Activated CD4-positive, alpha-beta T cell treated with anti-CD3 and anti-CD28 coated beads, Interleukin-2, amount 50 U/mL, for 4 hours (primary cell): ENCODE measurements around the gene HHIPL1.

Experiments
- DNase-seq, 2 experiments: peaks; one replicate each; pipeline ENCODE4 v3.0.0-alpha.2; 2020

The HHIPL1 gene

GRCh38 chr14:99677231-99678140 lies 32.6 kb downstream of the HHIPL1 start:
- DNase-seq = no peak

- no peak for DNase-seq
These were observed 33.3 kb downstream of the HHIPL1 start for GRCh38 chr14:99678198-99678597.

GRCh38 chr14:99679111-99679510 lies 34.2 kb downstream of the HHIPL1 start:
- no peak for DNase-seq

- DNase-seq = no peak
These were observed 34.6 kb downstream of the HHIPL1 start for GRCh38 chr14:99679543-99679942.

GRCh38 chr14:99679996-99680395 lies 35.1 kb downstream of the HHIPL1 start:
- DNase-seq = no peak

GRCh38 chr14:99681101-99681831 lies 36.3 kb downstream of the HHIPL1 start:
- no peak for DNase-seq

GRCh38 chr14:99681832-99682148 lies 36.9 kb downstream of the HHIPL1 start:
- no peak for DNase-seq

- DNase-seq = peak; percentile 75 to 78
These were observed 38.1 kb downstream of the HHIPL1 start for GRCh38 chr14:99682809-99683618.

- DNase-seq = peak; percentile 99 to 100
These were observed 38.9 kb downstream of the HHIPL1 start, which contains the start of gene CYP46A1 for GRCh38 chr14:99683619-99684409. CYP46A1 (plus strand) TSS chr14:99684298; CDS start chr14:99684418, 120 bp downstream.

DNA sequence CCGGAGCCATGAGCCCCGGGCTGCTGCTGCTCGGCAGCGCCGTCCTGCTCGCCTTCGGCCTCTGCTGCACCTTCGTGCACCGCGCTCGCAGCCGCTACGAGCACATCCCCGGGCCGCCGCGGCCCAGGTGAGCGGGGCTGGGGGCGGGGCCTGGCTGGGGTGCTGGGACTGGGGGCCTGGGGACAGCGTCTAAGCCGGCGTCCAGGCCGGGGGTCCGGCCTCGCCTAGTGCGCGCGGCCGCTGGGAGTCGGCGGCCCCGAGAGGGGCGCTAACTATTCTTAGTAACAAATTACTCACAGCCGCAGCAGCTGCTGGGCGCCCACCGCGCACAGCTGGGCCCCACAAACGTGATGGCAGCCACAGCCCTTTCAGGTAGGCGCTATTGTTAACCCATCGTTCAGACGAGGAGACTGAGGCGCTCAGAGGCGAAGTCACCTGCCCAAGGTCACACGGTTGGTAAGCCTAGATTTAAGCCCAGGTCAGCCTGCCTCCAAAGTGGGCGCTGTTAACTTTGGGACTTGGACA lies 39.5 kb downstream of the HHIPL1 start:
- DNase-seq = peak; percentile 19 to 25

DNA sequence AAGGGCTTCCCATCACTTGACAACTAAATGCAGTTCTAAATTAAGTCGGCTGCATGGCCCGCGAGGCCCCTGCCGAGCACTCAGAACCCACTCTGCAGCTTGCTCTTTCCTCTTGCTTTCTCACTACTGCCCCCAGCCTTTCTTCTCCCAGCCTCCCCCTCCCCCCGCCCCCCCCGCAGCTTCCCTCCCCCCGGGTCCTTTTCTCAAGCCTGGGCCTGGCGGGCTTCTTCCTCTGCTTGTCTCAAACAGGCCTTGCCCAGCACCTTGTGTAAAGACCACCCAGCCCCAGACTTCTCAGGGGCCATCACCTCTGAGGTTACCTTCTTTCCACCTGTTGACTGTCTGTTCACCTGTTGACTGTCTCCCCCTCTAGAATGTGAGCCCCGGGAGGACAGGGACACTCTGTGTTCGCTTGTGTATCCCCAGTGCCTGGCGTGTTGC lies 40.2 kb downstream of the HHIPL1 start:
- no peak for DNase-seq

- DNase-seq = no peak
These were observed 40.7 kb downstream of the HHIPL1 start for GRCh38 chr14:99685596-99685995.

DNA sequence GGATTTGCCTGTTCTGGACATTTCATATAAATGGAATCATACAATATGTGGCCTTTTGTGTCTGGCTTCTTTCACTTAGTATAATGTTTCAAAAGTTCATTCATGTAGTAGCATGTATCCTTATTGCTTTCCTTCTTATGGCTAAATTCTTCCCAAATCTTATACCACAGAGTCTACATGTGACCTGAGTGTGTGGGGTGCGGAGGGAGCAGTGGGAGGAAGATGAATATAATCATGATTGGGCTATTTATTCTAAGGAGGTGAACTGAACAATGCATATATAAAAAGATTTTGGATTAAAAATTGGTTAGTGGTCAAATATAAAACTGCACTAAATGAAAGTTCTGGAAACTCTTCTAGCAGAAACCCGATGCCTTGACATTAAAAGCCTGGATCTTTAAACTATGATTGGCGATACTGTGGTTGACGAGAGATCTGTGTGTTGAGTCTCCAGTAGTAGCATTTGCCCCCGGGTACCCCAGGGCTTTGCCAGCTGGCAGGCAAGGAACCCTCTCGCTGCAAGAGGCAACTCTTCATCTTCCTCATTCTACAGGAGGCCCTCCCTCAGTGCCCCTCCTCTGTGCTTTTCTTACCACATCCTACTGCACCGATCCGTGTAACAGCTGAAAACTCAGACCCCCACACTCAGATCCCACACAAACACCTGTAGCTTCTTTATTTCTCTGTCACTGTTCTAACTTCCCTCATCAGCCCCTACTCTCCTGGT lies 41.8 kb downstream of the HHIPL1 start:
- no peak for DNase-seq

DNA sequence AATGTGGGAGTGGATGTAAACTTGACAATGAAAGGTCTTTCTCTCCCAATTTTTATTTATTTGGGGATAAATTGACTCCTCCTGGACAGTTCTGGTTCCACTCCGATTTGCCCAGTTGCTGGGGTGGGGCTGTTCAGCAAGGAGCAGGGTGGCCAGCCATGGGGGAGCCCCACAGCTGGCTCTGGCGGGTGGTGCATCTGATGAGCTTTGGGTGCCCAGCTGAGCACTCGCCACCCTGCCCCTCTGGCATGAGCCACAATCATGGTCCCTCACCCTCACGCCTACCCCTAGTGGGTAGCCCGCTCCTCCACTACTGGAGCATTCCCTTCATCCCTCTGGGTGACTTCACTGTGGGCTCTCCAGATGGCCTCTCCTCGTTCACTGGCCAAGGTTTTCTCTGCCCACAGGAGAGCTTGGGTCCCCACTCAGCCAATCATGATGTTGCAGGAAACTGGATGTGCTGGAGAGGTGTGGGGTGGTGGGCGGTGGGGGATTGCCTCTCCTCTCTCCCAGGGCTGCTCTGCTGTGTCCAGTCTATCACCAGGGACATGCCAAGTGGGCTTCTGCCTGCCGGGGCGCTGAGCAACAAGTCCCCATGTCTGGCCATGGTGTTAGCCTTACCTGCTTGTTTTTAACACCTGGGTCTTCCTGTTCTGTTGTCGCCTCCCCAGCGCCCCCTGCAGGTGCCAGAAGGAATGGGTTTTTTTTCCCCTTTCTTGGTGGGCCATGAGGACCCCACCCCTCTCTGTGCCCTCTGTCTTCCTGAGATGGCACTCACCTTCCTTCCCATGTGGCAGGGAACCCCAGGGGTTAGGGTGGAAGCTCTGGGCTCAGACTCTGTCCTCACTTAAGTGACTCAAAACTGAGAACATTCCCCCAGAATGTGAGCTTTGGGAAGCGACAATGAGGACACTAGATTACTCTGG lies 42.6 kb downstream of the HHIPL1 start:
- DNase-seq = peak in 1 of 2 experiments; percentile 25

DNA sequence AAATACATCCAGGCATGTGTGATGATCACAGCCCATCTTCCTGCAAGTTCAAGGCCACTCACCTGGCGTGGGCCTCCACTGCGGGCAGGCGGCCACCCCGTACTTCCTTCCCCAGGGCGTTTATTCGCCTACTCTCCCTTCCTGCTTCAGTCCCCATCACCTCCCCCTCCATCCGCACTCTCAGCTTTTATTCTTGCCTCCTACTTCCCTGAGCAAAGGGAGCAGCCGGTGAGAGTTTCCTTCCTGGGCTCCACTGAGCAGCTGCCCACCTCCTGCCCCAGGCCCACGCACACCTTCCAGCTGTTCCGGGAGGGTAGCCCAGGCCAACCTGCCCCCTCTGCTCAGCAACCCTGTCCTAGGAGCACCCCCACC lies 43.3 kb downstream of the HHIPL1 start:
- DNase-seq = no peak

DNA sequence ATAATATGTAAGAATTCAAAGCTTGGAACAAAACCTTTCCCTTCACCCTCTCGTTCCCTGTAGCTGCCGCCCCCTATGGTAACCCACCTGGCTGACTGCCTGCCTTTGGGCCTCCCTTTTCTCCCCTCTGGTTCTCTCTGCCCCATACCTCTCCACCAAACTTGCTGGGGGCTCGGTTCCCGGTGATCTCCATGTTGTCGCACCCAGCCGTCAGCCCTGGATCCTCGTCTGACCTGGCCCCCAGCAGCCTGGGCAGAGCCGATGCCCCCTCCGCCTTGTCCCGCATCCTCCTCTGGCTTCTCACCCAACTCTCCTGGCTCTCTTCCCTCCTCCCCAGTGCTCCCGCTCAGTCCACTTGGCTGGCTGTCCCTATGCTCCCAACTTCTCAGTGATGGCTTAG lies 43.7 kb downstream of the HHIPL1 start:
- DNase-seq = no peak

DNA sequence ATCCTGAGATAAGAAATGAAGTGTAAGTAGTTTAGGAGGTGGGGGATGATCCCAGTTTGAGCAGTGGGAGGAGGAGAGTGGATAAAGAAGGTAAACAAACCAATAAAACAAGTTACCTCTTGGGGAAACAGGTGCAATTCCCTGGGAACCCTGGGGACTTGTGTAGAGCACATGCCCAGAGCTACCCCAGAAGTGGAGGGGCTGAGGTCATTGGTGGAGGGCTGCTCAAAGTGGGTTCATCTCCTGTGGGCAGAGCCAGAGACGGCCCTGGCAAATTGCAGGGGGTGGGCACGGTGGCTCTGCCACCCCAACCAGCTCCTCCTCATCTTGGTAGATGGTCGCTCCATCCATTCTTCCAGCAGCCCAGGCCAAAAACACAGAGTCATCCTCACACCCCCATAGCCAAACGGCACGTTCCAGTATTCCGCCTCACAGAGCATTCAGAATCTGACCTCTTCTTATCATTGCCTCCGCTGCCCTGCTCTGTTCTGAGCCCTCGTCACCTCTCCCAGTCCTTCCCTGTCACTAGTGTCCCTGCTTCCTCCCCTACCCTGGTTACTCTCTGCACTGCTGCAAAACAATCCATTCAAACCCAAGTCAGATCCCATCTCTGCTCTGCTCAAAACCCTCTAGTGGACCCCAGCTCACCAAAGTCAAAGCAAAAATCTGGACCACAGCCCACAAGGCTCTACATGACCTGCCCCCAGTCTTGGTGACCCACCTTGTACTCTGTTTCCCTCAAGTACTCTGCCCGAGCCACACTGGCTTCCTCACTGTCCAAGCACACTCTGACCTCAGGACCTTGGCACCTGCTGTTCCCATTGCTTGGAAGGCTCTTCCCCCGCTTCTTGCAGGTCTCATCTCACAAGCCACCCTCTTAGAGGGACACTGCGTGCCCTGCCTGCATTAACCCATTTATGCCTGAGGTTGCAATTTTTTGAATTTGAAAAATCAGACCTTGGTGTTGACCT lies 44.6 kb downstream of the HHIPL1 start:
- no peak for DNase-seq

- no peak for DNase-seq
These were observed 45.7 kb downstream of the HHIPL1 start for GRCh38 chr14:99690636-99691035.
